ENCODE results near the gene TP53BP2.
A peak's percentile ranks its signal among the peaks of the same experiment; 100 is the strongest.
"Not testable (repeated sequence)": the region's sequence is repeated elsewhere in the genome, so short reads cannot be mapped to it uniquely, and the experiment has no call there.

Gene TP53BP2

GRCh38 chr1:223845810-223846682 is at the start of gene TP53BP2:
TP53BP2 (minus strand) TSS chr1:223845947; CDS start chr1:223845680, 267 bp downstream.
- DNase-seq, result peak; percentile 86

GRCh38 chr1:223890494-223890893 is 44.7 kb upstream of the TP53BP2 start:
- DNase-seq, result not testable (repeated sequence)

GRCh38 chr1:223889319-223889718 is 43.6 kb upstream of the TP53BP2 start:
- not testable (repeated sequence) for DNase-seq

GRCh38 chr1:223887747-223888418 is 42.1 kb upstream of the TP53BP2 start:
- DNase-seq, result no peak

- no peak for DNase-seq
Observed at GRCh38 chr1:223886516-223886921, 40.8 kb upstream of the TP53BP2 start.

GRCh38 chr1:223885614-223886013 is 39.9 kb upstream of the TP53BP2 start:
- DNase-seq, result no peak

GRCh38 chr1:223878598-223879325 is 33.0 kb upstream of the TP53BP2 start:
- DNase-seq, result no peak

- no peak for DNase-seq
Observed at GRCh38 chr1:223877804-223878203, 32.1 kb upstream of the TP53BP2 start.

- DNase-seq, result no peak
Observed at GRCh38 chr1:223876590-223876989, 30.8 kb upstream of the TP53BP2 start.

- DNase-seq, result no peak
Observed at GRCh38 chr1:223873044-223873443, 27.3 kb upstream of the TP53BP2 start.

- no peak for DNase-seq
Observed at GRCh38 chr1:223872308-223872901, 26.7 kb upstream of the TP53BP2 start.

- DNase-seq, result no peak
Observed at GRCh38 chr1:223870617-223871574, 25.1 kb upstream of the TP53BP2 start.

GRCh38 chr1:223864599-223865368 is 19.0 kb upstream of the TP53BP2 start:
- DNase-seq, result not testable (repeated sequence)

GRCh38 chr1:223864084-223864483 is 18.3 kb upstream of the TP53BP2 start:
- no peak for DNase-seq

- DNase-seq, result no peak
Observed at GRCh38 chr1:223861904-223862303, 16.2 kb upstream of the TP53BP2 start.

- no peak for DNase-seq
Observed at GRCh38 chr1:223860051-223860622, 14.4 kb upstream of the TP53BP2 start.

- DNase-seq, result no peak
Observed at GRCh38 chr1:223859058-223859457, 13.3 kb upstream of the TP53BP2 start.

GRCh38 chr1:223856386-223856785 is 10.6 kb upstream of the TP53BP2 start:
- no peak for DNase-seq

- no peak for DNase-seq
Observed at GRCh38 chr1:223853748-223854147, 8.0 kb upstream of the TP53BP2 start.

- DNase-seq, result no peak
Observed at GRCh38 chr1:223853275-223853674, 7.5 kb upstream of the TP53BP2 start.

- DNase-seq, result no peak
Observed at GRCh38 chr1:223852337-223852736, 6.6 kb upstream of the TP53BP2 start.

All from activated naive CD4-positive, alpha-beta T cell treated with Interleukin-2 at 50 U/mL for 16 hours (primary cell).